H1 (cell line): ENCODE results near the gene TMEM117. TPM values are rescaled to one million over a fixed set of nuclear protein-coding genes. Genes with fewer than 3 reads are reported as not detected.

Source experiments
- CTCF ChIA-PET: fragments of 300-600 bp; sonication (Branson Sonifier 250); formaldehyde crosslinking; loops from one replicate; lab custom pipeline; 2021; ENCODE audit not compliant: partially characterized antibody; lab: Charles Lee
- POLR2A ChIA-PET: fragments of 300-600 bp; sonication (Branson Sonifier 250); formaldehyde crosslinking; loops from one replicate; lab custom pipeline; 2021; ENCODE audit warnings: inconsistent platforms; ENCODE audit not compliant: partially characterized antibody; lab: Charles Lee
- DNase-seq, 2 experiments: peaks; one replicate each; pipeline versions ENCODE4 v3.0.0 to v3.0.0-alpha.2; 2010 to 2022; ENCODE audit warnings: low spot score in 2 of 2, low read depth in 1 of 2, mixed read lengths in 1 of 2
- FAIRE-seq: peaks from 2 replicates; lab custom pipeline; 2011; peaks lifted over from hg19 to GRCh38; lab: Jason Lieb, UNC
- H2AFZ ChIP-seq: 2 replicates; pipeline ENCODE4 v1.8.1; 2012; ENCODE audit warnings: low read length, inconsistent platforms
- H2AK5ac ChIP-seq: 2 replicates; pipeline ENCODE4 v1.6.1; 2013; ENCODE audit warnings: low read depth, low read length
- H2BK120ac ChIP-seq: replicated peaks from 2 replicates; pipeline ENCODE3; 2013; ENCODE audit warnings: low read depth, low read length, inconsistent platforms
- H2BK12ac ChIP-seq: 2 replicates; pipeline ENCODE4 v1.6.1; 2013; ENCODE audit warnings: low read depth, low read length
- H2BK15ac ChIP-seq: 2 replicates; pipeline ENCODE4 v1.6.1; 2013; ENCODE audit warnings: low read length
- H2BK20ac ChIP-seq: 2 replicates; pipeline ENCODE4 v1.6.1; 2013; ENCODE audit warnings: low read length
- H2BK5ac ChIP-seq: 2 replicates; pipeline ENCODE4 v1.6.1; 2013; ENCODE audit warnings: low read depth, low read length
- H3K14ac ChIP-seq: 2 replicates; pipeline ENCODE4 v1.6.1; 2013; ENCODE audit warnings: inconsistent platforms; ENCODE audit not compliant: insufficient read length
- H3K18ac ChIP-seq: 2 replicates; pipeline ENCODE4 v1.6.1; 2013; ENCODE audit warnings: low read length; ENCODE audit errors: extremely low read depth
- H3K23ac ChIP-seq: 2 replicates; pipeline ENCODE4 v1.6.1; 2013; ENCODE audit warnings: inconsistent platforms; ENCODE audit not compliant: insufficient read length
- H3K23me2 ChIP-seq: 2 replicates; pipeline ENCODE4 v1.6.1; 2013; ENCODE audit warnings: low read depth, low read length
- H3K27ac ChIP-seq: 2 replicates; pipeline ENCODE4 v1.6.1; 2011; ENCODE audit warnings: low read depth, low read length, inconsistent platforms
- H3K27me3 ChIP-seq, 4 experiments: replicated peaks in 1 of 4; 1 replicate in 1 of 4; 2 replicates in 3 of 4; pipeline versions ENCODE4 v1.6.1 to v1.8.1; 2011 to 2013; ENCODE audit warnings: low read length in 3 of 4, mild to moderate bottlenecking in 3 of 4, inconsistent platforms in 2 of 4, mixed read lengths in 2 of 4, moderate library complexity in 1 of 4; ENCODE audit not compliant: control insufficient read depth in 3 of 4, insufficient read depth in 3 of 4; ENCODE audit errors: extremely low read depth in 1 of 4
- H3K36me3 ChIP-seq, 4 experiments: 2 replicates each; pipeline versions ENCODE4 v1.6.1 to v1.8.1; 2011 to 2013; ENCODE audit warnings: mild to moderate bottlenecking in 4 of 4, low read length in 3 of 4, moderate library complexity in 2 of 4, control low read depth in 1 of 4, inconsistent platforms in 1 of 4; ENCODE audit not compliant: insufficient read depth in 4 of 4, control insufficient read depth in 2 of 4
- H3K4ac ChIP-seq: replicated peaks from 2 replicates; pipeline ENCODE3; 2013; ENCODE audit warnings: low read length, low read depth, mixed read lengths, inconsistent platforms; ENCODE audit not compliant: insufficient read length
- H3K4me1 ChIP-seq, 4 experiments: replicated peaks in 1 of 4; 1 replicate in 1 of 4; 2 replicates in 3 of 4; pipeline versions ENCODE4 v1.6.1 to v1.8.1; 2011 to 2013; ENCODE audit warnings: low read length in 3 of 4, inconsistent platforms in 2 of 4, mixed read lengths in 1 of 4; ENCODE audit not compliant: insufficient read depth in 4 of 4, control insufficient read depth in 3 of 4
- H3K4me2 ChIP-seq, 2 experiments: 2 replicates each; pipeline versions ENCODE4 v1.6.1 to v1.8.1; 2011 to 2013; ENCODE audit warnings: low read depth in 2 of 2, low read length in 2 of 2, control low read depth in 1 of 2, inconsistent platforms in 1 of 2, mild to moderate bottlenecking in 1 of 2; ENCODE audit not compliant: insufficient read depth in 1 of 2
- H3K4me3 ChIP-seq, 4 experiments: fragments of 200-600, 300-600 bp in 1 of 4; sonication (generic), shearing (Covaris generic), sonication (Bioruptor Twin) in 1 of 4; 2 replicates each; pipeline versions ENCODE4 v1.5.1 to v1.8.1; 2011 to 2016; ENCODE audit warnings: low read length in 4 of 4, low read depth in 3 of 4, control low read depth in 2 of 4, inconsistent platforms in 2 of 4, mild to moderate bottlenecking in 2 of 4, mixed read lengths in 1 of 4, moderate library complexity in 1 of 4; ENCODE audit not compliant: insufficient read depth in 2 of 4; ENCODE audit errors: extremely low read depth in 1 of 4
- H3K56ac ChIP-seq: replicated peaks from 2 replicates; pipeline ENCODE3; 2013; ENCODE audit warnings: low read depth, mild to moderate bottlenecking, mixed read lengths, low read length, inconsistent platforms; ENCODE audit not compliant: insufficient read length
- H3K79me1 ChIP-seq: 2 replicates; pipeline ENCODE4 v1.6.1; 2013; ENCODE audit warnings: low read depth, low read length, control low read depth
- H3K79me2 ChIP-seq, 2 experiments: 2 replicates each; pipeline versions ENCODE4 v1.6.1 to v1.8.1; 2012 to 2013; ENCODE audit warnings: low read length in 2 of 2, mild to moderate bottlenecking in 2 of 2, inconsistent platforms in 1 of 2; ENCODE audit not compliant: insufficient read depth in 2 of 2, control insufficient read depth in 1 of 2
- H3K9ac ChIP-seq, 4 experiments: replicated peaks in 1 of 4; 1 replicate in 1 of 4; 2 replicates in 3 of 4; pipeline versions ENCODE4 v1.6.1 to v1.8.1; 2011 to 2013; ENCODE audit warnings: low read depth in 3 of 4, low read length in 3 of 4, control low read depth in 2 of 4, mild to moderate bottlenecking in 2 of 4, moderate library complexity in 2 of 4, inconsistent platforms in 1 of 4; ENCODE audit errors: extremely low read depth in 1 of 4
- H3K9me3 ChIP-seq, 2 experiments: 2 replicates each; pipeline versions ENCODE4 v1.6.1 to v1.8.1; 2012 to 2013; ENCODE audit warnings: mild to moderate bottlenecking in 2 of 2, moderate library complexity in 2 of 2, control low read depth in 1 of 2, inconsistent platforms in 1 of 2, low read depth in 1 of 2, low read length in 1 of 2, mixed read lengths in 1 of 2; ENCODE audit not compliant: insufficient read depth in 2 of 2
- H4K20me1 ChIP-seq, 2 experiments: replicated peaks in 1 of 2; 2 replicates each; pipeline versions ENCODE3 to v1.8.1; 2011 to 2013; ENCODE audit warnings: inconsistent platforms in 2 of 2, low read length in 2 of 2, mild to moderate bottlenecking in 1 of 2; ENCODE audit not compliant: insufficient read depth in 2 of 2, control insufficient read depth in 1 of 2
- H4K5ac ChIP-seq: 2 replicates; pipeline ENCODE4 v1.6.1; 2013; ENCODE audit warnings: low read length, low read depth, mixed read lengths, inconsistent platforms; ENCODE audit not compliant: insufficient read length
- H4K8ac ChIP-seq: 2 replicates; pipeline ENCODE4 v1.8.0; 2013; ENCODE audit warnings: mild to moderate bottlenecking, moderate library complexity, low read length, inconsistent platforms; ENCODE audit not compliant: insufficient read depth; ENCODE audit errors: extremely low read depth
- H4K91ac ChIP-seq: replicated peaks from 2 replicates; pipeline ENCODE3; 2013; ENCODE audit warnings: low read length, mixed read lengths, inconsistent platforms; ENCODE audit not compliant: insufficient read length
- BACH1 ChIP-seq: IDR thresholded peaks from 2 replicates; pipeline ENCODE4 v1.6.1; 2012; ENCODE audit warnings: low read length, improper control_type of control experiment
- WGBS, 2 experiments: shearing (Covaris generic) in 1 of 2; methylation state at CpG; one replicate each; pipeline versions ENCODE4 v1.1.6 to v1.1.7; 2013 to 2015; ENCODE audit warnings: low lambda C conversion rate in 2 of 2, mixed read lengths in 2 of 2, inconsistent platforms in 1 of 2, low coverage in 1 of 2, missing lambda C conversion rate in 1 of 2; ENCODE audit not compliant: insufficient replicate concordance in 2 of 2, insufficient coverage in 1 of 2, insufficient read length in 1 of 2; ENCODE audit errors: extremely low coverage in 1 of 2, missing lambda C conversion rate in 1 of 2; 5-methylcytosine and 5-hydroxymethylcytosine counted together
- polyA plus RNA-seq, 7 experiments: library from polyadenylated mRNA; depleted of rRNA in 3 of 7; stranded (reverse) in 5 of 7; unstranded in 2 of 7; fragments of >200 nt in 5 of 7; fragments of 200-250 nt in 2 of 7; gene quantifications; 1 replicate in 5 of 7; 2 replicates in 1 of 7; 4 replicates in 1 of 7; pipeline versions ENCODE4 v1.2.1 to v1.2.3, GENCODE V29; 2011 to 2013; ENCODE audit warnings: missing spikeins in 2 of 7, mixed read lengths in 2 of 7
- total RNA-seq: library from RNA; stranded (reverse); fragmentation: NEBNext Ultra II Directional; extraction: Animal tissue kit (Norgen Biotek cat#: 25700); gene quantifications from 2 replicates; pipeline ENCODE4 v1.2.1, GENCODE V29; 2021

Gene TMEM117
- total and polyA plus RNA-seq, 2 of the 8 experiments (the other 6 are each of a cell fraction or from before 2014, with no cell fraction given), result 0.80 to 1.4 TPM

DNA sequence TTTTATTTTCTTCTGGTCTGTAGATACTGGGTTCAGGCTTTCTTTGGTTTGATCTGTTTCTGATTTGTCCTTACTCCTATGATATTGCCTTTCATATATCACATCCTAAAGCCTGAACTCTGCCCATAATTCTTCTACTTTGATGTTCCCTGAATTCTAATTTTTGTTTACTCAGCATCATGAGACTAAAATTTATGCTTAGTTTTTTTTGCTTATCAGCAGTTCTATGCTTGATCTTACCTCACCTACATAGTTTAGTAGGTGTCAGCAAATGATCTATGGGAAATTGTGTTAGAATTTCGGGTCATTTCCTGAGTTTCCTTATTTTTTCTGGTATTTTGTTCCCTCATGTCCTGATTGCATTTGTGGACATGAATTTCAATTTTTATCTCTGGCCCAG, 94.2 kb downstream of the TMEM117 start:
- Histone ChIP-seq H2BK12ac (no peak overlapping the region), H3K79me2 (no peaks in the 10 kb centered on the region), H3K14ac (no peak overlapping the region), H4K5ac (no peak overlapping the region), H4K8ac (no peak overlapping the region), H2BK15ac (no peak overlapping the region), H3K4me1 (no peaks in the 10 kb centered on the region), H3K23ac (no peak overlapping the region), H3K27me3 (no peaks in the 10 kb centered on the region), H4K91ac (no peak overlapping the region), H3K4me2 (no peak overlapping the region), H3K56ac (no peak overlapping the region), H3K27ac (no peak overlapping the region), H2BK120ac (no peak overlapping the region), H3K36me3 (no peaks in the 10 kb centered on the region), H4K20me1 (no peaks in the 10 kb centered on the region), H3K79me1 (no peaks in the 10 kb centered on the region), H3K18ac (no peak overlapping the region), H3K9ac (no peak overlapping the region), H3K23me2 (no peaks in the 10 kb centered on the region), H2AFZ (no peak overlapping the region), H3K4me3 (no peak overlapping the region), H3K4ac (no peak overlapping the region), H2AK5ac (no peak overlapping the region), H3K9me3 (no peaks in the 10 kb centered on the region), H2BK5ac (no peak overlapping the region), H2BK20ac (no peak overlapping the region)
- CTCF ChIA-PET, result interaction anchor here (1.0 kb wide), 1 partner anchor 1001 kb away, joined by 3 read pairs; no protein-coding TSS in a partner anchor
- 85% methylated on average over 1 of the region's 1 CpG; no CpG with 5 or more reads in 1 of the 2 experiments for WGBS, 2 experiments
- POLR2A ChIA-PET, result no interaction called here
- no peak for FAIRE-seq
- no peak for DNase-seq
- no peak for TF ChIP-seq BACH1
